ENCODE measurements around the gene FPGT.

GRCh38 chr1:74160046-74160445 is 38.0 kb upstream of the FPGT start:
- TF ChIP-seq, protein P1, sequence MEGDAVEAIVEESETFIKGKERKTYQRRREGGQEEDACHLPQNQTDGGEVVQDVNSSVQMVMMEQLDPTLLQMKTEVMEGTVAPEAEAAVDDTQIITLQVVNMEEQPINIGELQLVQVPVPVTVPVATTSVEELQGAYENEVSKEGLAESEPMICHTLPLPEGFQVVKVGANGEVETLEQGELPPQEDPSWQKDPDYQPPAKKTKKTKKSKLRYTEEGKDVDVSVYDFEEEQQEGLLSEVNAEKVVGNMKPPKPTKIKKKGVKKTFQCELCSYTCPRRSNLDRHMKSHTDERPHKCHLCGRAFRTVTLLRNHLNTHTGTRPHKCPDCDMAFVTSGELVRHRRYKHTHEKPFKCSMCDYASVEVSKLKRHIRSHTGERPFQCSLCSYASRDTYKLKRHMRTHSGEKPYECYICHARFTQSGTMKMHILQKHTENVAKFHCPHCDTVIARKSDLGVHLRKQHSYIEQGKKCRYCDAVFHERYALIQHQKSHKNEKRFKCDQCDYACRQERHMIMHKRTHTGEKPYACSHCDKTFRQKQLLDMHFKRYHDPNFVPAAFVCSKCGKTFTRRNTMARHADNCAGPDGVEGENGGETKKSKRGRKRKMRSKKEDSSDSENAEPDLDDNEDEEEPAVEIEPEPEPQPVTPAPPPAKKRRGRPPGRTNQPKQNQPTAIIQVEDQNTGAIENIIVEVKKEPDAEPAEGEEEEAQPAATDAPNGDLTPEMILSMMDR (conservative IDR thresholded peaks at IDR 0.05; ENCODE audit: low read depth in 2 of 2) = no peak
- no peak for TF ChIP-seq POLR2AphosphoS5 (IDR thresholded peaks at IDR 0.05; ENCODE audit: low read depth)
- no peak for TF ChIP-seq EZH2 (IDR thresholded peaks at IDR 0.05; ENCODE audit: low read depth, unreplicated experiment)
- no peak for TF ChIP-seq ZNF114 (CRISPR knock-in tag; IDR thresholded peaks at IDR 0.05)
- TF ChIP-seq CREB1 (CRISPR knock-in tag; IDR thresholded peaks at IDR 0.05; ENCODE audit: low read depth) = no peak
- TF ChIP-seq EZH2phosphoT487 (IDR thresholded peaks at IDR 0.05; ENCODE audit: unreplicated experiment) = no peak
- TF ChIP-seq JUNB (IDR thresholded peaks at IDR 0.05; ENCODE audit: unreplicated experiment) = no peak

Measured in GM23338 (cell line).